Measurements from ENCODE around the gene RANBP17. TPM values are rescaled to one million over a fixed set of nuclear protein-coding genes. Genes with fewer than 3 reads are reported as not detected.

The RANBP17 gene
- total and polyA plus RNA-seq, 2 experiments from 2014 or later: 43.8 to 53.1 TPM

DNA sequence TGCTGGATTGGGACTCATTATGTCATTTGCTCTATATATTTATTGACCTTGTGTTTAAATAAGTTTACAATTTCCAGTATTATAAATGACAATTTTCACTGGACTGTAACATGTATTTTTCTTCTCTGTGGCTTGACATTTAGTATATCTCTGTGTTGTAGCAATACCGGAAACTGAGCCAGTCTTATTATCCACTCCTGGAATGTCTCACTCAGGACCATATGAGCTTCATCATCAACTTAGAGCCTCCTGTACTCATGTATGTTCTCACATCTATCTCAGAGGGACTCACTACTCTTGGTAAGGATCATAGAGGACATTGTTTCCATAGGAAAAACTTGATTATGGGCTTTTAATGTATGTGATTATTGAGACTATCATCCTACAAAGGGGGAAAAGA lies 380.7 kb downstream of the RANBP17 start (continued):
- no peak for TF ChIP-seq ZNF462 (CRISPR knock-in tag; IDR thresholded peaks at IDR 0.05)
- no peak for TF ChIP-seq NANOG (IDR thresholded peaks at IDR 0.05; ENCODE audit: borderline replicate concordance)
- no peak for TF ChIP-seq ETS1 (IDR thresholded peaks at IDR 0.05)
- TF ChIP-seq EZH2phosphoT487 (IDR thresholded peaks at IDR 0.05; ENCODE audit: unreplicated experiment): no peak
- no peak for TF ChIP-seq CREB1 (CRISPR knock-in tag; IDR thresholded peaks at IDR 0.05; ENCODE audit: low read depth)
- TF ChIP-seq EZH2 (IDR thresholded peaks at IDR 0.05; ENCODE audit: low read depth, unreplicated experiment): no peak
- no peak for TF ChIP-seq STAT1 (IDR thresholded peaks at IDR 0.05; ENCODE audit: unreplicated experiment)

DNA sequence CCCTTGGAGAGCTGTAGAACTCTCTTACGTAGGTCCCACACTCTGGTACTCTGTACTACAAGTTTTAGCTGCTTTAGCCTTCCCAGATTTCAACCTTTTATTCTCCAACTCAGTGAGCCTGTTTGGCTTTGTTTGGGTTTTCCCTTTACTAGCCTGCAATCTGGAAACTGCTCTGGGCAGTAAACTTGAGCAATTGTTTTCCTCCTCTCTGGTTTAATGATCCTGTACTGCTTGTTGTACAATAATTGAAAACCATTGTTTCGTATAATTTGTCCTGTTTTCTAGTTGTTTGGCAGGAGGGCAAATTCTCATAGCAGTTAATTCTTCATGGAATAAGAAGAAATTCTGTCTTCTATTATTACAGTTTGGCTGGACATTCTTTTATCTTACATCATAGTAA lies 384.4 kb downstream of the RANBP17 start:
- H3K27ac Mint-ChIP-seq: no peak overlapping the region
- Histone ChIP-seq H4K20me1 (replicated peaks; ENCODE audit: insufficient read depth) (no peaks in the 10 kb centered on the region), H3K27ac (ENCODE audit: low read depth) (no peak overlapping the region), H3K27me3 (ENCODE audit: insufficient read depth) (no peaks in the 10 kb centered on the region), H3K9me2 (ENCODE audit: insufficient read depth) (no peaks in the 10 kb centered on the region), H3K36me3 (ENCODE audit: insufficient read depth) (no peaks in the 10 kb centered on the region), H3K79me2 (replicated peaks; ENCODE audit: insufficient read depth) (no peaks in the 10 kb centered on the region), H2AFZ (no peak overlapping the region), H3K4me1 (ENCODE audit: insufficient read depth) (no peaks in the 10 kb centered on the region), H3F3A (replicated peaks; ENCODE audit: low read depth) (no peaks in the 10 kb centered on the region), H3K4me3 (no peak overlapping the region), H3K4me2 (no peak overlapping the region)
- peaks cover 3% of the 10 kb centered on the region for H3K9me3 Mint-ChIP-seq
- H3K4me3 Mint-ChIP-seq: no peak overlapping the region
- H3K27me3 Mint-ChIP-seq (ENCODE audit: insufficient read depth, low read depth, poor library complexity): no peaks in the 10 kb centered on the region
- no peaks in the 10 kb centered on the region for H3K4me1 Mint-ChIP-seq
- H3K36me3 Mint-ChIP-seq (ENCODE audit: low read depth): peaks cover 18% of the 10 kb centered on the region
- no peak for ATAC-seq
- DNase-seq (ENCODE audit: low spot score): no peak
- no peak for TF ChIP-seq CREB1 (CRISPR knock-in tag; IDR thresholded peaks at IDR 0.05; ENCODE audit: low read depth)
- TF ChIP-seq, protein P1, sequence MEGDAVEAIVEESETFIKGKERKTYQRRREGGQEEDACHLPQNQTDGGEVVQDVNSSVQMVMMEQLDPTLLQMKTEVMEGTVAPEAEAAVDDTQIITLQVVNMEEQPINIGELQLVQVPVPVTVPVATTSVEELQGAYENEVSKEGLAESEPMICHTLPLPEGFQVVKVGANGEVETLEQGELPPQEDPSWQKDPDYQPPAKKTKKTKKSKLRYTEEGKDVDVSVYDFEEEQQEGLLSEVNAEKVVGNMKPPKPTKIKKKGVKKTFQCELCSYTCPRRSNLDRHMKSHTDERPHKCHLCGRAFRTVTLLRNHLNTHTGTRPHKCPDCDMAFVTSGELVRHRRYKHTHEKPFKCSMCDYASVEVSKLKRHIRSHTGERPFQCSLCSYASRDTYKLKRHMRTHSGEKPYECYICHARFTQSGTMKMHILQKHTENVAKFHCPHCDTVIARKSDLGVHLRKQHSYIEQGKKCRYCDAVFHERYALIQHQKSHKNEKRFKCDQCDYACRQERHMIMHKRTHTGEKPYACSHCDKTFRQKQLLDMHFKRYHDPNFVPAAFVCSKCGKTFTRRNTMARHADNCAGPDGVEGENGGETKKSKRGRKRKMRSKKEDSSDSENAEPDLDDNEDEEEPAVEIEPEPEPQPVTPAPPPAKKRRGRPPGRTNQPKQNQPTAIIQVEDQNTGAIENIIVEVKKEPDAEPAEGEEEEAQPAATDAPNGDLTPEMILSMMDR (conservative IDR thresholded peaks at IDR 0.05; ENCODE audit: low read depth in 2 of 2): no peak
- no peak for TF ChIP-seq EZH2phosphoT487 (IDR thresholded peaks at IDR 0.05; ENCODE audit: unreplicated experiment)
- no peak for TF ChIP-seq NANOG (IDR thresholded peaks at IDR 0.05; ENCODE audit: borderline replicate concordance)
- no peak for TF ChIP-seq ZNF331 (CRISPR knock-in tag; IDR thresholded peaks at IDR 0.05; ENCODE audit: low read depth)
- TF ChIP-seq JUNB (IDR thresholded peaks at IDR 0.05; ENCODE audit: unreplicated experiment): no peak
- no peak for TF ChIP-seq ZNF114 (CRISPR knock-in tag; IDR thresholded peaks at IDR 0.05)
- TF ChIP-seq POLR2AphosphoS5 (IDR thresholded peaks at IDR 0.05; ENCODE audit: low read depth): no peak
- TF ChIP-seq, protein P2, sequence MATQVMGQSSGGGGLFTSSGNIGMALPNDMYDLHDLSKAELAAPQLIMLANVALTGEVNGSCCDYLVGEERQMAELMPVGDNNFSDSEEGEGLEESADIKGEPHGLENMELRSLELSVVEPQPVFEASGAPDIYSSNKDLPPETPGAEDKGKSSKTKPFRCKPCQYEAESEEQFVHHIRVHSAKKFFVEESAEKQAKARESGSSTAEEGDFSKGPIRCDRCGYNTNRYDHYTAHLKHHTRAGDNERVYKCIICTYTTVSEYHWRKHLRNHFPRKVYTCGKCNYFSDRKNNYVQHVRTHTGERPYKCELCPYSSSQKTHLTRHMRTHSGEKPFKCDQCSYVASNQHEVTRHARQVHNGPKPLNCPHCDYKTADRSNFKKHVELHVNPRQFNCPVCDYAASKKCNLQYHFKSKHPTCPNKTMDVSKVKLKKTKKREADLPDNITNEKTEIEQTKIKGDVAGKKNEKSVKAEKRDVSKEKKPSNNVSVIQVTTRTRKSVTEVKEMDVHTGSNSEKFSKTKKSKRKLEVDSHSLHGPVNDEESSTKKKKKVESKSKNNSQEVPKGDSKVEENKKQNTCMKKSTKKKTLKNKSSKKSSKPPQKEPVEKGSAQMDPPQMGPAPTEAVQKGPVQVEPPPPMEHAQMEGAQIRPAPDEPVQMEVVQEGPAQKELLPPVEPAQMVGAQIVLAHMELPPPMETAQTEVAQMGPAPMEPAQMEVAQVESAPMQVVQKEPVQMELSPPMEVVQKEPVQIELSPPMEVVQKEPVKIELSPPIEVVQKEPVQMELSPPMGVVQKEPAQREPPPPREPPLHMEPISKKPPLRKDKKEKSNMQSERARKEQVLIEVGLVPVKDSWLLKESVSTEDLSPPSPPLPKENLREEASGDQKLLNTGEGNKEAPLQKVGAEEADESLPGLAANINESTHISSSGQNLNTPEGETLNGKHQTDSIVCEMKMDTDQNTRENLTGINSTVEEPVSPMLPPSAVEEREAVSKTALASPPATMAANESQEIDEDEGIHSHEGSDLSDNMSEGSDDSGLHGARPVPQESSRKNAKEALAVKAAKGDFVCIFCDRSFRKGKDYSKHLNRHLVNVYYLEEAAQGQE (IDR thresholded peaks at IDR 0.05; ENCODE audit: unreplicated experiment): no peak
- no peak for TF ChIP-seq EZH2 (IDR thresholded peaks at IDR 0.05; ENCODE audit: low read depth, unreplicated experiment)
- TF ChIP-seq STAT1 (IDR thresholded peaks at IDR 0.05; ENCODE audit: unreplicated experiment): no peak

All from GM23338 (cell line).